HG03135 (cell line): ENCODE measurements around the gene CCDC197.

Experiments used
- ATAC-seq: cut with Tn5 transposase; IDR thresholded peaks from one replicate; pipeline ENCODE4 v1.9.1; 2021; ENCODE audit warnings: mild to moderate bottlenecking, moderate library complexity; ENCODE audit not compliant: unreplicated experiment

CCDC197 gene

DNA sequence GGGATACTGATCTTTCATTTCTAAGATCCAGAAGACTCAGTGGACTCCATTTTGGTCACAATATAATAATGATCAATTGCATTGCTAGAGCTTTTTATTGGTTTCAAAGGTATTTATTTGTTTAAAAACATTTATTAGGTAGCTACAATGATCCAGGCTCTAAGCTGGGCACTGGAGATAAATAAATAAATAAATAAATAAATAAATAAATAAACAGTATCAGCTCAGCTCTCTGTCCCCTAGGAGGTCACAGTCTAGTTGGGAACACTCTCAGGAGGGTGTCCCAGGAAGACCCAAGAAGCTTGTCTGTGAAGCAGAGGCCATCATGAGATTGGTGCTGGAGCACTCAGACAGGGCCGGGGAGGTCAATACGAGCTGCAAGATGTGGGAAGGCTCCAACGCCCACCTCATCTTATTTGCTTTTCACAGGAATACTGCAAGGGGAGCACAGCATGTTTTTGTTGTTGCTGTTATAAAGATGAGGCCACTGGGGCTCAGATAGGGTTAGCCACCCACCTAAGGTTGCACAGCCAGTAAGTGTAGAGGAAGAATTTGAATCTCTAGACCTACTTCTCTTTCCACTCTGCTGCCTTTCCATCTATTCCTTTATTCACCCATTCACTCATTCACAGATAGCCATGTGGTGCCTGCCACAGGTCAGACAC, 36.2 kb upstream of the CCDC197 start:
- no peak for ATAC-seq

DNA sequence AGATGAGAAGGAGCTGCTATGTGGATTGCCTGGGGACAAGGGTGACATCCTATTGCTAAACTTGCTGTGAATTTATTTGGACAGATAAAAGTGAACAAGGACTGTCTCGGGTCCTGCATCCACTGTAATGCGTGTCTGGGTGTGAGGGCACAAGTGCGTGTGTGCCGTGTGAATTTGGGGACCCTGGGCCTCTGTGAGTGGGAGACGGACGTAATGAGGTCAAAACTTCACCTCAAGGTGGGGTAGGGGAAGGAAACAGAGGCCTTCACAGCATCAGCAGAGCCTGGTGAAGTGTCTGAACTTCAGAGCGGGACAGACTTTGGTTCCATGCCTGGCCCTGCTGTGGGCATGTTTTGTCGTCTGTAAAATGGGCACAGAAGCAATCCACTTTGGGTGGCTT, 35.5 kb upstream of the CCDC197 start:
- ATAC-seq = no peak

DNA sequence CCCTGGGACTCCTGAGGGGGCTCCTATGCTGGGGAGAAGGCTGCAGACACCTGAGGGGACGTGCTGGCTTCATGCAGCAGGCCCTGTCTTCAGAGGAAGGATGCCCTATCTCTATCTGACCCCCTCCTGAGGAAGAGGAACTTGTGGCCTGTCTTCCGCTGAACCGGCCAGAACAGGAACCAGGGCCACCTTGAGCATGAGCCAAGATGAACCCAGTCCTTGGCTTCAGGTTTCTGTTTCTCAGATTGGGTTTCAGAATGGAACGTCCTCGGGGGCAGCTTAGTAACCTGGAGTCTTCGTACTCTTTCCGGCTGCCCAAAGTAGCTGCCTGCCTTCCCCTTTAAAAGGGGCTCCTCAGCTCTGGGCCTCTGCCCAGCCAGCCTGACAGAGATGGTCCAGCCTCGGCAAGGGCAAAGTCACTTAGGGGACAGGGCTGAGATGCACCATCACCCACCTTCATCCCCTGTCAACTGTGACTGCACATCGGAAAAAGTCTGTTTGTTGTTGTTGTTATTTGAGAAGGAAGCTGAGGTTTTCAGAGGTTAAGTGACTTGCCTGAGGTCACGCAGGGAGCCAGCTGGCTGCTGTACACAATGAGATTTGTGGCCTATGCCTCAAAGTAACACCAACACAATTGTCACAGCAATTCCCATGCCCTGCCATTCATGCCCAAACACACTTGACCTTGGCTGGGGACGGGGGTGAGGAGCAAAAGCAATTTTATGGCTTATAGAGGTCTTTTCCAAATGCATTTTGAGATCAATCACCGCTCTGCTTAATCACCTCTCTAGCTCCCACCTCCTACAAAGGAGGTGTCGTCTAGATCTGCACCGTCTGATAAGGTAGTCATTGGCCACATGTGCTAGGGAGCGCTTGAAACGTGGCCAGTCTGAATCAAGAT, 34.1 kb upstream of the CCDC197 start:
- peak; percentile 57 for ATAC-seq

DNA sequence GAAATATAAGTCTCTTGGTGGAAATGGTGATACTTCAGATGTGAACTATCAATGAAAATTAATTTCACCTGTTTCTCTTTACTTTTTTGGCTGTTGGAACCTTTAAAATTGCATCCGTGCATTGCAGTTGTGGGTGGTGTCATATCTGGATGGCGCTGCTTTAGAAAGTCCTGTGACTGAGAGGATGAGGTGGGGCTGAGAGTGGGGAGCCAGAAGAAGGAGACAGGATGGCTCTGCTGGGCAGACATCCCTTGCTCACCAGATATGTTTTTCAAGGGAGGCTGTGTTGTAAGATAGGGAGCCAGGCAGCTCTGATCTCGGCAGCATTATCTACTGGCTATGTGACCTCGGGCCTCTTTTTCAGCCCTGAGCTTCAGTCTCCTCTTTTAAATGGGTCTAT, 33.4 kb upstream of the CCDC197 start:
- ATAC-seq = no peak

DNA sequence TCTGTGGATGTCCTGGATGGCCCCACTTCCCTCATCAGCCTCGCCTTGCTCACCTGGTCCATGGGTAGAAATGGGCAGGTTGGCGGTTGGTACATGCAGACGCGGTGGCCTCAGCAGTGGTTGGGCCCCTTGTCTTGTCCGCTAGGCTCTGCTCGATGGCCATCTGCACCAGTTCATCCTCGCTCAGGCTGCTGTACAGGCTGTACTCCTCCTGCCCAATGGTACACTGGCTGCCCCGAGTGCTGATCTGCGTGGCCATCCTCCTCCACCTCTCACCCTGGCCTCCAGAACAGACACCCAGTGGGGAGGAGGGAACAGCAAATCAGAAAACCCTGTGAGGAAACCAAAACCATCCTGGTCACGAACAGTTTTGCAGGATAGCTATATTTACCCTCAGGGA, 32.8 kb upstream of the CCDC197 start:
- no peak for ATAC-seq

DNA sequence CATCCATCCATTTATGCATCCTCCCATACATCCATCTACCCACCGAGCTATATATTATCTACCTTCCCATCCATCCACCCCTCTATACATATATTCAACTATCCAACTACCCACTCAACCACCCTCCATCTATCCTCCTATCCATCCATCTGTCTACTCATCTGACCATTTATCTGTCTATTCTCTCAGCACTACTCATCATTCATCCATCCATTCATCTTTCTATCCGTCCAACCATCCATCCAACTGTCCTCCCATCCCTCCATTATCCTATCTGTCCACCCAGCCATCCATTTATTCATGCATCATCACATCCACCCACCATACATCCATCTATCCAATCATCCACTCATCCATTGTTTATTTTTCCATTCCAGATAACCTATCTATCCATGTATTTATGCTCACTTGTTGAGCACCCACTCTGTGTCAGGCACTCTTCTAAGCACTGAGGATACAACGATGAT, 32.2 kb upstream of the CCDC197 start:
- no peak for ATAC-seq

DNA sequence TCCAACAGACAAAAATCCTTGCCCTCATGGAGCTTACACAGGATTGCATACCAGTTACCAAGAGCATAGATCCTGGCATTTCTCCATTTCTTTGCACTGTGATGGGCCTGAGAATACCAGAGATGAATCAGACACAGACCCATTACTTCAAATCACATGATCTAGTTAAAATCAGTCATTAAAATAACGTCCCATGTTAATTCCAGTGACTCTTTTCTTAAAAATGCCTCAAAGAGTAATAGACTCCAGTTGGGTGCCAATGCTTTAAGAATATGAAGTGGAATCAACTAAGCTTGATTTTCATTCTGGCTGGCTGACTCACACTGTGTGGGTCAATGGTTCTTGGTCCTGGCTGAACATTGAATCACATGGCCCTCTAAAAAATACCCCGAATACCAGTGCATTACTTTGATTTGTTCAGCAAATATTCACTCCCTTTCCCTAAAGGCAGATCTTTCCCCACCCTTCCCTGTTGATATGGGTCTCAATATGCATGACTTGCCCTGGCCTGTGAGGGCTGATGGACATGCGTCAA, 31.7 kb upstream of the CCDC197 start:
- ATAC-seq = no peak

DNA sequence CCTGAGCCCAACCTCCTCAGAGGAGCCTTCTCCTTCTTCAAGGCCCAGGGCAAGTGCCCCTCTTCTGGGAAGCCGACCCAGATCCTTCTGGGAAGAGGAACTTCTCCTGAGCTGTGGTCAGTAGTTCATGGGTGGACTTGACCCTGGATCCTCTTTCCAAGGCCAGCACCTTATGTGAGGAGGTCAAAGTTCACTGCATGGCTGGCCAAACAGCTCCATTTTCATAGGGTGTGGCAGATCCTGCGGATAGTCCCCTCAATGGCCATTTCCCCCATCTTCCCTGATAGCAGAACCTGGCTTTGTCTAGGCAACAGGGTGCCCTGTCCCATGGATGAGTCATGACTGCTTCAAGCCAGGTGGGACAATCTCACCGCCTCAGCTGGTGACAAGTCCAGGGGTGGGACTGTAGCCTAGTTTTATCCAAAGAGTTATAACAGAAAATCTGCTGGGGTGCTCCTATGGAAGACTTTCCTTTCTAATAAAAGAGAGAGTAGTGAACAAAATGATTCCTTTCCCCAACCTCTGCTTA, 31.1 kb upstream of the CCDC197 start:
- no peak for ATAC-seq

DNA sequence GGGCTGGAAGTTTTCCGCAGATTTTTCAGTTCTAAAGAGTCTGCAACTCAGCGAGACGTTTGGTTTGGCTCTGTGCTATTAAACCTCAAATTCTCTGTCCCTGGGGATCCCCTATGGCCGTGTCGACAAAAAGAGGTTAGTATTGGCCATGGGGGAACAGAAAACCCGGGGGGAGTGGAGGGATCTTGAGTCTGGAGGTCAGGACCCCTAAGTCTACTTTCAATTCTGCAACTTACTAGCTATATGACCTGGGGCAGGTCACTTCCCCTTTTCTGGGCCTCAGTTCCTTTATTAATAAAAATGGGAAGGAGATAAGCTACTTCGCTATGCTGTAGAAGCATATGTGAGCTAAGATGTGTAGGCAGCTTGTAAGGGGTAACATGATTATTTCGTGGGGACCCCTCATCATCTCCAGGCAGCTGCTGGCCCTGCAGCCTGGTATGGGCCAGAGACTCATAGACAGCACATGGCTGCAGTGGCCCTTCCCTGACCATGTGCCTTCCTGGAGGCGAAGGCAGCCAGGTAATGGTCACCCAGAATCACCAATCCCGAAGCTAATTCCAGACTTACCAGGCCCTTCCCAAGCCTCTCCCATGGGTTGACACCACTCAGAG, 29.4 kb upstream of the CCDC197 start:
- peak; percentile 38 for ATAC-seq

DNA sequence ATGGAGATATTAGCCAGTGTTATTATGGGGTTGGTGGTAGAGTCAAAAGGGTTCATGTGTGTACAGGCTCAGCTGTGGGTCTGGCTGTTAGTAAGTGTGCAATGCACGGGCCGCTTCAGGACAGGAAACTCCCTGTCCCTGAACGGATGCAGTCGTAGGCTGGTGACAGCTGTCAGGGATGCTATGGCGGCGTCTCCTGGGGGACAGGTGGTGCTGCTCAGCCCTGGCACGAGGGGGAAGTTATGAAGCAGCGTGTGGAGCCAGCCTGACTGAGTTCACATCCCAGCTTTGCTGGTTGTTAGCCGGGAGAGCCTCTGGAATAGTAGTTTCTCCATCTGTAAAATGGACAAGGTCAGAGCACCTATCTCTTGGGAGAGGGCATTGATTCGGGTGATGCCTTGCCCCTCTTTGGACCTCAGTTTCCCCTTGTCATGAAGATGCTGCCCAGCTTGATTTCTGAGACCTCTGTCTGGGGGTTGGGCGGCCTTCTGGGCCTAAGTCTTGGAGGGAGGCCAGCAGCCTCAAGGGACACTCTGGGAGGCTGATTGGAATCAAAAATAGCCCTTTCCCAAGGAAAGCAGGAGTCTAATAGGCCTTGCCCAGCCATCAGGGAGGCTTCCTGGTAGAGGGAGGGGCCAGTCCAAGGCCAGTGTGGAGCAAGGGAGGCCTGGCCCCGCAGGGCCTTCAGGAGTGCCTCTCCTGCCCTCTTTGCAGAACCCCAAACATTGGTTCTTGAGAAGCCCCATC, 27.8 kb upstream of the CCDC197 start:
- no peak for ATAC-seq

DNA sequence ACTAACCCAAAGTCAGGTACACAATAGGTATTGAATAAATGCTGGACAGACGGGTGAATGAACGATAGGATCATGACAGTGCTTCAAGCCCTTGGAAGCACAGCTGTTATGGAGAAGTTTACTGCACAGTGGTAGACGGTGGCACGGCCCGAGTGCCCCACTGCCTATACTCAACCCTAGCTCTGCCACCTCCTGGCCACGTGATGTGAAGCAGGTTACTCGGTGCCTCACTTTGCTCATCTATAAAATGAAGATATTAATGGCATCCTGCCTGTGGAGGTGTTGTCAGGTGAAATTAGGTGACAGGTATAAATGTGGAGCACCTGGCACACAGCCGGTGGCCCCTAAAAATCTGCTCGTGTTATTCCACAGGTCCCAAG, 26.5 kb upstream of the CCDC197 start:
- peak; percentile 21 for ATAC-seq

DNA sequence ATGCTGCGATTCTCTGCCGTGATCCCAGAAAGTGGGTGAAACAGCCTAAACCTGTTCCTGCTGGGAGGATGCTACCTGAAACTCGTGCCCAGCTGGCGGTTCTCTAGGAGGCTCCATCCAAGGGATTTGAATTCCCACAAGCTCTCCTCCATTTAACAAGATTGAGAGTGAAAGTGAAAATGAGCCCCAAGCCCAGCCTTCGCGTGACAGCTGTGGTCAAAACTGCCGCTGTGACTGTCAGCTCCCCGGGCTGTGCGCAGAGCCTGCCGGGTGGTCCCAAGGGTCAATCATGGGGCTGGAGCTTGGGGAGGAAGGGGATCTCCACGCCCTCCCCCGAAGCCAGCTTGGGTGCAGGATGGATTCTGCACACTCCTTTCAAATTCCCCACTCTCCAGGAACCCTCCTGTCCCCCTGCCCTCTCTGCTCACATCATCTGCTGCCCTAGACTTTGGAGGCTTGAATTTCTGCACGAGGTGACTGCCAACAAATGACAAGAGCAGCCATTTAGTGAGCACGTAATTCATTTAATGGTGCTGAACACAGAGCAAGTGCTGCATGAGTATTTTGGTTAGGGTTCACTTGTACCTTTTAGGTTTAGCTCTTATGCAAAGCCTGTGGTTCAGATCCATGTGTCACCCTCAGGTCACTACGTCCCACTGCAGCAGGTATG, 26.0 kb upstream of the CCDC197 start:
- peak; percentile 42 for ATAC-seq

DNA sequence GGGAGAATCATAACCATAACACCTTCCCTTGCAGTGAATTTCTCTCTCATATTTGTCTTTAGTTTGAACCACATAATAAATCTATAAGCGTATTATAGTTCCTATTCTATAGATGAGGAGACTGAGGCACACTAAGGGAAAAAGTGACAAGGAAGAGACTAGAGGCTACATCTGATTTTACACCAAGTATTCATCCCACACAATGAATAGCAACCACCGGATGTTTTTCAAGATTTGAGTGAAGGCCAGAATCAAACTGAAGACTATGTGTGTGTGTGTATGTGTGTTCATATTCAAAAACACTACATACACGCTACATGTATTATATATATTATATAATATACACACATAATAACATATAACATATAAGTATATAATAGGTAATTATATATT, 25.5 kb upstream of the CCDC197 start:
- no peak for ATAC-seq

DNA sequence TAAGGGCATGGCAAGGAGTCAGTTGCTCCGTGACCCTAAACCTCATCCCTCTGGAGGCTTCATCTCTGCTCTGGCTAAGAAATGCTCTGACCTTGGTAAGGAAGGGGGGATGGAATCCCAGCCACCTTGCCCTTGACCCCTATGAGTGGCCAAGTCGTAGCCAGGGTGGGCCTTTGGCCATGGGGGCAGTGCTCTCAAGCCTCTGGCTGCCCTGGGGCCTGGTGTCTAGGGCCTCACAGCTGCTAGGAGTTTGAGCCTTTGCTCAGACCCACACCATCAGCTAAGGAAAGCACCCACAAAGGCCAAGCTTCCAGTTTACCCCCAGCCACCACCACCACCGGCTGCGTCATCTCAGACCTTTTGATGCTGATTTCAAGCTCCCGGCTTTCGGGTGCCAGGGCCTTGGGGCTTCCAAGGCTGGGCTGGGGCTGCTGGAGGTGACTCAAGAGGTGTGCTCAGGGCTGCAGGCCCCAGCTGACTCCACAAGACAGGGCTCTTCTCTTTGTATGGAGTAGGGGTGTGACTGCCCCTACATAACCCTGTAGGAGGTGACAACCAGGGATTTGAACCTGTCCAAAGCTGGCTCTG, 24.4 kb upstream of the CCDC197 start:
- no peak for ATAC-seq

DNA sequence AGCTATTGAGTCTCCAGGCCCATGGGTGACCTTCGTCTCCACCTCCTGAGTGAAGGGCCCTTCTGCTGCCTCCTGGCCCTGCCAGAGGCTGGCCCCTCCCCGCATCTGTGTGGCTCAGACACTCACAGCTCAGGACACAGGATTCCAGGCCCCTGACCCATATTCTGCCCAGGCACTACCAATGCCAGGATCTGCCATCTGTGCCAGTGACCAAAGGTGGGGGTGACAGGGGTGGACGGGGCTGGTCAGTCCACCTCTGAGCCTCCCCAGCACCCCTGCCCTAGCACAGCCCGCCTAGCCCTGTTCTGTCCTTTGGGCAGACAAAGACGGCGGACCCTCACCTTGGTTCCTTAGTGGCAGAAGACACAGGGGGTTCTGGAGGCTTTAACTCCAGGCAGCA, 23.5 kb upstream of the CCDC197 start:
- no peak for ATAC-seq

DNA sequence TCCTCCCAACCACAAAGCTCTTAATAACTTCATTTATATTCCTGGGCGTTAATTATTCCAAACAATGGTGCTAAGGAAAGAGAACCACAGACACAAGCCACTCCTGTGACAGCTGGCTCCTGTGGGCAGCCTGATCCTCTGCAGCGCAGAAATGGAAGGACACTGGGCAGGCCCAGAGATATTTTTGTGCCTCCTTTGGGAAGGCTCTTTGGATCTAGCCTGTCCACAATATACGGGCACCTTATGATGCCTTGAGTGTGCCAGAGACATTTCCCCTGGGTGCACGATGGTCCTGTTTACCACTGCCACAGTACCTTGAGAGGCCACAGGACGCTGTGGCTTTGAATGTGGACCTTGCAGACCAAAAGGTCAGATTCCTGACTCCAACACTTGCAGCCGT, 22.8 kb upstream of the CCDC197 start:
- no peak for ATAC-seq

DNA sequence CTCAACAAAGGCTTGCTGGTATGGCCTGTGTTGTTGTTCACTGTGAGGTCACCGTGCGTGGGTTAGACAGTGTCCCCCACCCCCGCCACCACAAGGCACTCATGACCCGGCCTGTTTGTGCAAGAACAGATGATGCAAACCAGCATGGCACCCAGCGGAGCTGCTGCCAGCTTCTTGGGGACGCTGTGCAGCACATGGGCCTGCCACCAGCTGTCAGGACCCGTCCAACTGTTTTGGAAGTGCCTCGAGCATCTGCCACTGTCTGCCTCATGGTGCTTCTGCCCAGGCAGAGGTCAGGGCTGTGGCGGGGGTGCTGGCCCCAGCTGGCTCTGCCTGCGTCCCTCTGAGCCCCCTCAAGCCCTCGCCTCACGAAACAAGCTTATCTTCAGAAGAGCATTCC, 22.3 kb upstream of the CCDC197 start:
- no peak for ATAC-seq

DNA sequence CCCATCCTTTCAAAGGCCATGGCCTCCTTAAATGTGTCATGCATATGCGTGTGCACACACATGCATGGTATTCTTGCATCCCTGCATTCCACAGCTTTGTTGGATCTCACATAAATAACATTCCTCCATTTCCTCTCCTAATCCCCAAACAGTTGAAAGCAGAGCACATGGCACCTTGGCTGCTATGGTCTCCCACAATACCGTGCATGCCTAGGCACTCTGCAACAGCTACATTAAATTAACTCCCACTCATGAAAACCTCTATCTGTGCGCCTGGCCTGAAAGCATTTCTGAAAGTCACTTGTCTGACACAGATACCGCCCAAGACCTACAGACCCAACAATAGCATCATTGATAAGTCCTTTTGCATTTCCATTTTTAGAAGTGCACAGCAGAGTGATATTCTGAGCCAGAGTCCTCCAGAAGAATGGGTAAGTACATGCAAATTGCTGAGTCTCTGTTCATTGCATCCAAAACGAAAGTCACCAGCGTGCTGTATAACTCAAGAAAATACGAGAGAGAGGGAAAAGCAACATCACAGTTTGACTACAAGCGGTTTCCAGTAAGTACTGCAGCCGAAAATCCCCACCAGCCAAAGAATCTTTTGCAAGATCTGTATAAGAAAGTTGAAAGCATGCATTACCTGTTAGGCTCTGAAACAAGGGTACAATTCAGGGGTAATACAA, 21.2 kb upstream of the CCDC197 start:
- peak; percentile 52 for ATAC-seq

DNA sequence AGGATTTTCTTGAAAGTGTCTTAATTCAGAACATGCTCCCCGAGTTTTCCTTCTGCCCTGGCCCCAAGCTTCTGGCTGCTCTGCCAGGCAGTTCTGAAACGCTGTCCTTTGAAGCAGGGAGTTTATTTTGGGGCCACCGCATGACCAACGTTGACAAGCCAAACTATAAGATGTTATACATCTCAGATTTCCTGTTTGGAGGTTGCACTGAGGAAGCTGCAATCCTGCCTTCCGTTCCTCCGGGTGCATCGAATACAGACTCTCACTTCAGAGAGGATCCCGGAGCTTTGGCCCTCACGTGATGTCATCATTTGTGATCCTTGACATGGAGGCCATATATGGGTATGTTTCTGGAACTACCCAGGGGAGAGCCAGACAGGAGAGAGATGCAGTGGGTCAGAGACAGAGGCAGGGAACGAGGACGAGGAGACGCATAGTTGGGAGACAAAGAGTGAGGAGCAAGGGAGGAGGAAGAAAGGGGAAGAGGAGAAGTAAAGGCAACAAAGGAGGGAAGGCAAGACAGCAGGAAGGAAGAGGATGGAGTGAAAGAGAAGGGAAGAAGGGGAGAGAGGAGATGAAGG, 20.5 kb upstream of the CCDC197 start, which contains the start of gene ASB2:
Gene ASB2, minus strand, starts transcription at position 94 of the 581 bp plus-strand sequence. CDS start 12,031 bp downstream, outside the sequence.
- peak; percentile 3 for ATAC-seq
